22Rv1 (cell line): ENCODE measurements around the gene PPP6R2.
A peak's percentile ranks its signal among the peaks of the same experiment; 100 is the strongest.

Experiments
- H3K27ac ChIP-seq: fragments of 450-650 bp; 2 replicates; pipeline ENCODE4 v1.5.1; 2017
- CTCF ChIP-seq: fragments of 450-650 bp; IDR thresholded peaks from 2 replicates; pipeline ENCODE4 v1.5.1; 2017; ENCODE audit warnings: mild to moderate bottlenecking
- ZFX ChIP-seq: fragments of 450-650 bp; IDR thresholded peaks from 2 replicates; pipeline ENCODE4 v1.6.1; 2017; ENCODE audit warnings: antibody characterized with exemption, borderline replicate concordance

PPP6R2 gene

GRCh38 chr22:50303515-50303847 is 39.6 kb upstream of the PPP6R2 start:
- TF ChIP-seq CTCF (no peak), ZFX (no peak)
- H3K27ac ChIP-seq, result peak overlapping the region; percentile 95

GRCh38 chr22:50303848-50304527 is 39.1 kb upstream of the PPP6R2 start:
- peak overlapping the region; percentile 95 for H3K27ac ChIP-seq
- TF ChIP-seq CTCF (no peak), ZFX (no peak)

- no peak for TF ChIP-seq CTCF
- TF ChIP-seq ZFX, result no peak
- peak overlapping the region; percentile 95 for H3K27ac ChIP-seq
Measured at GRCh38 chr22:50304528-50305392, 38.4 kb upstream of the PPP6R2 start.

- H3K27ac ChIP-seq, result peak overlapping the region; percentile 95
- no peak for TF ChIP-seq CTCF
- TF ChIP-seq ZFX, result no peak
Measured at GRCh38 chr22:50305393-50305922, 37.7 kb upstream of the PPP6R2 start.

- H3K27ac ChIP-seq, result peak overlapping the region; percentile 95
Measured at GRCh38 chr22:50305923-50306566, 37.1 kb upstream of the PPP6R2 start.

More at GRCh38 chr22:50305923-50306566, 37.1 kb upstream of the PPP6R2 start:
- TF ChIP-seq CTCF (no peak), ZFX (no peak)
